Upper lobe of left lung (tissue), 6 donors: ENCODE results near the gene TULP3. TPM values are rescaled to one million over a fixed set of nuclear protein-coding genes. Genes with fewer than 3 reads are reported as not detected.

ENCODE experiments used
- ATAC-seq, 2 donors: fragments of 200-7000 bp; cut with Tn5 transposase; one replicate each; pipeline ENCODE4 v1.9.1; 2022; ENCODE audit warnings: mild to moderate bottlenecking in 2 of 2, moderate library complexity in 2 of 2; ENCODE audit not compliant: low FRiP score in 2 of 2
- DNase-seq, 2 donors: peaks; one replicate each; pipeline ENCODE4 v3.0.0-alpha.2; 2019 to 2020
- H3K27ac ChIP-seq, 4 donors: fragments of 200-600 bp; sonication (generic); one replicate each; pipeline ENCODE4 v1.5.1; 2016 to 2019
- H3K27me3 ChIP-seq, 4 donors: fragments of 200-600 bp; sonication (generic); one replicate each; pipeline ENCODE4 v1.5.1; 2017 to 2019
- H3K36me3 ChIP-seq, 4 donors: fragments of 200-600 bp; sonication (generic); one replicate each; pipeline ENCODE4 v1.5.1; 2016 to 2019
- H3K4me1 ChIP-seq, 4 donors: fragments of 200-600 bp; sonication (generic); one replicate each; pipeline ENCODE4 v1.5.1; 2018 to 2019
- H3K4me3 ChIP-seq, 4 donors: fragments of 200-600 bp; sonication (generic); one replicate each; pipeline ENCODE4 v1.5.1; 2017 to 2019; ENCODE audit warnings: mild to moderate bottlenecking in 2 of 4, moderate library complexity in 1 of 4
- H3K9me3 ChIP-seq, 4 donors: fragments of 200-600 bp; sonication (generic); one replicate each; pipeline ENCODE4 v1.5.1; 2018 to 2019
- CTCF ChIP-seq, 6 experiments: fragments of 450-650 bp in 4 of 6; fragments of 200-600 bp in 2 of 6; sonication (generic) in 2 of 6; IDR thresholded peaks; one replicate each; pipeline ENCODE4 v1.5.1; 2016 to 2019; ENCODE audit warnings: antibody characterized with exemption in 6 of 6
- EP300 ChIP-seq, 4 donors: sonication (generic); formaldehyde crosslinking; IDR thresholded peaks; one replicate each; pipeline ENCODE4 v1.5.1; 2017; ENCODE audit warnings: antibody characterized with exemption in 4 of 4, control low read depth in 2 of 4
- POLR2A ChIP-seq, 4 donors: fragments of 450-650 bp; IDR thresholded peaks; one replicate each; pipeline ENCODE4 v1.5.1; 2016 to 2017; ENCODE audit warnings: antibody characterized with exemption in 4 of 4, mild to moderate bottlenecking in 2 of 4
- POLR2AphosphoS5 ChIP-seq, 2 donors: sonication (generic); formaldehyde crosslinking; IDR thresholded peaks; one replicate each; pipeline ENCODE4 v1.5.1; 2017; ENCODE audit warnings: antibody characterized with exemption in 2 of 2
- WGBS, 2 donors: methylation state at CpG; one replicate each; pipeline ENCODE4 v1.1.5; 2017 to 2018; 5-methylcytosine and 5-hydroxymethylcytosine counted together
- small RNA-seq, 4 donors: library from RNA; depleted of rRNA; stranded (forward); fragments of <200 nt; gene quantifications; one replicate each; pipeline ENCODE3, GENCODE V24; 2016
- total RNA-seq, 6 donors: library from RNA; depleted of rRNA in 4 of 6; stranded (reverse); fragments of >200 nt in 4 of 6; gene quantifications; one replicate each; pipeline versions ENCODE4 v1.1.0 to v1.2.1, GENCODE V29; 2016 to 2021
- donor health status: DM: no; HTN: no; CAD: no; lungs with moderate emphysema.
- donor health status: DM: no; HTN: yes; CAD: no; lungs with severe emphysema.

The TULP3 gene
- total RNA-seq, 6 donors from 2014 or later, result 10.5 to 24.3 (median 16.6) TPM

GRCh38 chr12:2984698-2985097 is 94.0 kb downstream of the TULP3 start:
- H3K27me3 ChIP-seq, result no peaks in the 10 kb centered on the region
- WGBS, 2 donors, result 100% methylated on average over 1 of the region's 1 CpG
- peaks cover 0 to 6% (median 2%) of the 10 kb centered on the region in 4 donors for H3K36me3 ChIP-seq
- no peak for ATAC-seq
- H3K4me1 ChIP-seq, result no peaks in the 10 kb centered on the region
- H3K27ac ChIP-seq, result no peak overlapping the region
- TF ChIP-seq POLR2A (IDR thresholded peaks at IDR 0.05), result no peak
- no peak for TF ChIP-seq CTCF (IDR thresholded peaks at IDR 0.05)
- TF ChIP-seq POLR2AphosphoS5 (IDR thresholded peaks at IDR 0.05), result no peak
- TF ChIP-seq EP300 (IDR thresholded peaks at IDR 0.05), result no peak
- H3K9me3 ChIP-seq, result no peaks in the 10 kb centered on the region
- H3K4me3 ChIP-seq, result no peak overlapping the region
- no peak for DNase-seq

- H3K36me3 ChIP-seq, result no peaks in the 10 kb centered on the region
- WGBS, 2 donors, result 63 to 75% methylated on average over 3 of the region's 3 CpGs
- H3K9me3 ChIP-seq, result no peaks in the 10 kb centered on the region
- DNase-seq (no peak), ATAC-seq (no peak)
- H3K4me1 ChIP-seq, result no peaks in the 10 kb centered on the region
- TF ChIP-seq POLR2AphosphoS5 (IDR thresholded peaks at IDR 0.05), result no peak
- TF ChIP-seq POLR2A (IDR thresholded peaks at IDR 0.05), result no peak
- TF ChIP-seq EP300 (IDR thresholded peaks at IDR 0.05), result no peak
- TF ChIP-seq CTCF (IDR thresholded peaks at IDR 0.05), result no peak
- no peak overlapping the region for H3K4me3 ChIP-seq
- no peaks in the 10 kb centered on the region for H3K27me3 ChIP-seq
- no peak overlapping the region for H3K27ac ChIP-seq
These were observed 96.2 kb downstream of the TULP3 start for GRCh38 chr12:2986876-2987275.

- no peak for DNase-seq
- 98% methylated on average over 5 of the region's 5 CpGs for WGBS, 2 donors
- Histone ChIP-seq H3K4me1 (no peaks in the 10 kb centered on the region), H3K36me3 (no peaks in the 10 kb centered on the region), H3K9me3 (no peaks in the 10 kb centered on the region), H3K4me3 (no peak overlapping the region), H3K27me3 (no peaks in the 10 kb centered on the region), H3K27ac (no peak overlapping the region)
- no peak for ATAC-seq
- TF ChIP-seq CTCF (IDR thresholded peaks at IDR 0.05) (no peak), POLR2AphosphoS5 (IDR thresholded peaks at IDR 0.05) (no peak), EP300 (IDR thresholded peaks at IDR 0.05) (no peak), POLR2A (IDR thresholded peaks at IDR 0.05) (no peak)
These were observed 97.8 kb downstream of the TULP3 start for GRCh38 chr12:2988494-2988893.

Small RNAs within 50 kb of the gene (small RNA-seq; reads per million reads assigned to genes)
- 0 reads per million in 4 donors for gene RNU6-1315P

Other genes starting within 250 kb of the TULP3 start
- gene FKBP4, start 95.9 kb upstream of the TULP3 start, total RNA-seq, result 10 to 100 TPM; 19.1 to 62.8 (median 29.8) TPM
- 100 to 1,000 TPM in 1 of 6 donors, 10 to 100 TPM in 5; 34.0 to 388 (median 41.0) TPM for gene ITFG2, start 78.2 kb upstream of the TULP3 start, total RNA-seq
- gene NRIP2, start 55.9 kb upstream of the TULP3 start, total RNA-seq, result under 1 TPM in 2 of 6 donors, not detected in 4; 0.23 to 0.74 TPM
- gene TEX52, start 33.9 kb upstream of the TULP3 start, total RNA-seq, result not detected
- gene FOXM1, start 13.7 kb upstream of the TULP3 start, total RNA-seq, result 10 to 100 TPM in 1 of 6 donors, 1 to 10 TPM in 4, not detected in 1; 2.1 to 27.6 (median 4.9) TPM
- 10 to 100 TPM in 5 of 6 donors, 1 to 10 TPM in 1; 9.4 to 15.7 (median 12.3) TPM for gene RHNO1, start 13.7 kb upstream of the TULP3 start, total RNA-seq
- 10 to 100 TPM; 14.5 to 52.0 (median 43.2) TPM for gene TEAD4, start 68.5 kb downstream of the TULP3 start, total RNA-seq
- gene TSPAN9, start 186.5 kb downstream of the TULP3 start, total RNA-seq, result 10 to 100 TPM; 25.2 to 62.9 (median 44.2) TPM